GM18520 (cell line): ENCODE results near the gene MYLK2.
A peak's percentile ranks its signal among the peaks of the same experiment; 100 is the strongest.

Experiments used
- ATAC-seq: cut with Tn5 transposase; IDR thresholded peaks from one replicate; pipeline ENCODE4 v1.9.1; 2021; ENCODE audit not compliant: unreplicated experiment

MYLK2 gene

DNA sequence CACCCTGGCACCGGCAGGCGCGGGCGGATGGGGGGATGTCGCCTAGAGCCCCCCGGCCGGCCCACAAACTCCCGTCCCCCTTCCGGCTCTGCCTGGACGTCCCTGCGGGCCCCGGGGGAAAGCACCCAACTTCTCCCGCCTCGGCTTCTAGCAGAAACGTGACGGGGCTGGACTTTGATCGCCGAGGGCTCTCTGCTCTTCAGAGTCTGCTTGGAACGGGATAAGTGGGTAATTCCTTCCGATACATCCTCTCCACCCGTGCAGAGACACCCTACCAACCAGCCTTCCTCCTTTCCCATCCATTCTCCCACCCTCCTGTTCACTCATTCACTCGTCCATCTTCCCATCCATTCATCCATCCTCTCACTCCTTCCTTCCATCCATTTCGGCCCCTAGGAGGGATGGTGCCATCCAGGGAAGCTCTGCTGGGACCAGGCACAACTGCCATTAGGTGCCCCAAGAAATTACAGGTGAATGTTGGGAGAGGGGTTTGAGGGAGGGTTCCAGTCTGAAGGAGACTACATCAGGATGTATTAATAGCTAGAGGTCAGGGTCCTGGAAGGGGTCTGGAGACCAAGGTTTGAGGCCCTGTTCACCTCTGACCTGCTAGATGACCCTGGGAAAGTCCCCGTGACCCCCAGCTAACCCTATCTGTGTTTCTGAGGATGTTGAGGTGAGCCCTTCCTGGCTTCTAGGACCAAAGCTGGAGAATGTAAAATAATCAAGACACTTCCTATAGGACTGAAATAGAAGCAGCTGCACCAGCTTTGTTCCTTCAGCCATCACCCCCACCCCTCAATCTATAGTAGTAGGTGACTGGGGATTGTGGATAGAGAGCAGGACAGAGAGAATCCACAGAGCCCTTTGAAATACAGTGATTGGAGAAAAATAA, 51.8 kb downstream of the MYLK2 start:
- no peak for ATAC-seq

DNA sequence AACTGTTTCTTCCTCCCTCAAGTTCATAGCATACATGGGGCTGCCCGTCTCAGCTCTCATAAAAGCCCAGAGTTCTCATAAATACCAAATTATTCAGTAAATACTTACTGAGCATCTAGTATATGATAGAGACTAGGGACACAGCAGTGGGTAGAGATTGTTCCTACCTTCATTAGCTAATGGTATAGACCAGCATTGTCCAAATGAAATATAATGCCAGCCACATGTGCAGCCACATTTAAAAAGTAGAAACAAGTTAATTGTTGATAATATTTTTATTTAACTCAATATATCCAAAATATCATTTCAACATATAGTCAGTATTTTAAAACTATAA, 52.4 kb downstream of the MYLK2 start:
- ATAC-seq, result no peak

DNA sequence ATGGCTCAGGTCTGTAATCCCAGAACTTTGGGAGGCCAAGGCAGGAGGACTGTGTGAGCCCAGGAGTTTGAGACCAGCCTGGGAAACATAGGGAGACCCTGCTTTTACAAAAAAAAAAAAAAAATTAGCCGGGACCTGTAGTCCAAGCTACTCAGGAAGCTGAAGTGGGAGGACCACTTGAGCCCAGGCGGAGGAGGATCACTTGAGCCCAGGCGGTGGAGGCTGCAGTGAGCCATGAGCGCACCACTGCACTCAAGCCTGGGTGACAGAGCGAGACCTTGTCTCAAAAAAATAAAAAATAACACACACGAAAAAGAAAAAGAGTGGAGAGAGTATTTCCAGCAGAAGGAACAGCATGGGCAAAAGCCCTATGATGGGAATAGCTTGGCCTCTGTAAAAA, 53.2 kb downstream of the MYLK2 start:
- ATAC-seq, result no peak

DNA sequence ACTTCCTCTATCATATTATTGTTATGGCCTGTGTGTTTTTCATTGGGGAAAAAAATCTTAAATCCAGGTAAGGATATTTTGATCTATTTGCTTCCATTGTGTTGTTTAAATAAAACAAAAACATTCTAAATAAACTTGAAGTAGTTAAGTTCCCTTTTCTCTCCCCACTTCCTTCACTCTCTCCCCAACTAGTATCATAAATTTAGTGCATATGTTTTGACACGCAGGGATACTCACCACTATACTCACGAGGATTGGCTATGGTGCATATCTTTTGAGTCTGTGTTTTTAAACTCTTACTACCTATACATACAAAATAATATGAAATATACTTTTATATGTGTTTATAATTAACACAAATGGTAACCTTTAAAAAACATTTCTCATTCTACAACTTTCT, 56.5 kb downstream of the MYLK2 start:
- ATAC-seq, result no peak

DNA sequence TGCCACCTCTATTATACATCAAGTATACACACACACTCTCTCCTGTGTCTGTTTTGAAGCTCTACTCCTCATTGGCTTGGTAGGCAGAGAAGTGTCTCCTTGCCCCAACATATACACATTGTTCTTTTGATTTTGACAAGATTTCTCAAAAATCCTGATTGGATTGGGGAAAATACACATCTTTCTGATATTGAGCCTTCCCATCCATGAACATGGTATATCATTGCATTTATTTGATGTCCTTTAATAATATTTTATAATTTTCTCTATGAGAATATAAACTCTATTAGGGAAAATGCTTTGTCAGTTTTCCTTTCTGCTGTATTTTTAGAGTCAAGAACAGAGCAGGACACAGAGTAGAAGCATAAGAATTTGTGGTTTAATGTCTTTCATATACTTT, 58.5 kb downstream of the MYLK2 start:
- ATAC-seq, result no peak

DNA sequence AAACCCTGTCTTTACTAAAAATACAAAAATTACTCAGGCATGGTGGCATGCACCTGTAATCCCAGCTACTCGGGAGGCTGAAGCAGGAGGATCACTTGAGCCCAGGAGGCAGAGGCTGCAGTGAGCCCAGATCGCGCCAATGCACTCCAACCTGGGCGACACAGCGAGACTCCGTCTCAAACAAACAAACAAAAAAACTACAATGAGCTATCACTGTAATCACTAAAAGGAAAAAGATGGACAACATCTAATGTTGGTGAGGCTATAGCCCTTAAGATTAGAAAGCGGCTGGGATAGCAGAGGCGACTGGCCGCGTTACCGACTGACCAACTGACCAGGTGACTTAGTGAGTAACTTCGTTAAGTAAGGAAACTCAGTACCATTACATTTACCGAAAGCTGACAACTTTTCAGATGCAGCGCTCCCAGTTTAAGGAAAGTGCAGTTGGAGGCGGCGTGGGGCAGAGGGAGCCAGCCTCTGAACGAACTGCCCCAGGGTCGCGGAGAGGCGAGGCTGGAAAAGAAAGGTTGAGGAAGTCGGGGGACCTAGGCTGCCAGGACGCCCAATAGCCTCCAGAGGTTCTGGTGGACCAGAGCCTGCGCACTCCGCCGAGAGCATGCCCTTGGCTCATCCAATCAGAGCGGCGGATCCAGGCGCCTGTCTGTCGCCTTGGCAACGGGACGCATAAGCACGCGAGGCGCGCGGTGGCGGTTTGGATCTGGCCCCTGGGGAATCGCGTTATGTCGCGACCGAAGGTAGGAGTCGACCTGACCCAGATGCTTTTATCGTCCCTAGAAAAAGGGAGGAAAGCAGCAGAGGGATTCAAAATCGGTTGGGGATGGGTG, 60.2 kb downstream of the MYLK2 start:
- ATAC-seq, result peak; percentile 64

DNA sequence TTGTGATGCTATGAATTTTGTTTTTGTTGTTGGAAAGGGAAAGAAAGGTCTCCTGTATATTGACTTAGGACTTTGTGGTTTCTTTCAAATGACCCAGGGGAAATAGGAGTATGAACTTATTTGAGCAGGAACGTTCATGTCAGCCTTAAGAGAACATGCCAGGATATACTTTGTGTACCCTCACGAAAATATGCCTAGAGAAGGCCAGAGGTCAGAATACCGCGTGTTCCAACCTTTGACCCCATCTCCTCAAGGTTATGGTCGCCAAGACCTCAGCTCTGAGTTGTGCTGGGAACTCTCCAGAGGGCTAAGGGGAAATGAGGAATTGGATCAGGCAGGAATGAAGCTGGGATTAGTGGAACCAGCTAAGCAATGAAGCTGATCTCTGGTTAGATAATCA, 62.8 kb downstream of the MYLK2 start:
- no peak for ATAC-seq

DNA sequence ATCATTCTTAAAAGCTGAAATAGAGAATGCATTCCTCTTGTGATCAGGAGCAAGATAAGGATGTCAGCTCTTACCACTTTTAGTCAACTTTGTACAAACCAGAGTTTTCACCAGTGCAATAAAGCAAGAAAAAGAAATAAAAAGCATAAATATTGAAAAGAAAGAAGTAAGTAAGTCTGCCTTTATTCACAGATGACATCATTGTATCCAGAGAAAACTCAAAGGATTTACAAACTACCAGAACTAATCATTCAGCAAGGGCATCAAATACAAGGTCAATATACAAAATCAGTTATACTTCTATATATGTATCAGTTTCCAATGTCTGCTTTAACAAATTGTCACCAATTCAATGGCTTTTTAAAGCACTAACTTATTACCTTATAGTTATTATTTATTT, 64.7 kb downstream of the MYLK2 start:
- ATAC-seq, result no peak
